Astrocyte (in vitro differentiated cells and primary cell): ENCODE data around the gene PCSK5.

Source experiments
- EZH2 ChIP-seq: IDR thresholded peaks from 2 replicates; pipeline ENCODE4 v1.6.1; 2012; ENCODE audit warnings: mild to moderate bottlenecking, low read length, inconsistent platforms; ENCODE audit not compliant: insufficient read depth
- TF ChIP-seq, protein P1 (sequence below): IDR thresholded peaks from 2 replicates; pipeline ENCODE4 v1.5.1; 2011; ENCODE audit warnings: low read depth, mild to moderate bottlenecking, inconsistent platforms, low read length, moderate library complexity; ENCODE audit not compliant: insufficient read depth

DNA sequence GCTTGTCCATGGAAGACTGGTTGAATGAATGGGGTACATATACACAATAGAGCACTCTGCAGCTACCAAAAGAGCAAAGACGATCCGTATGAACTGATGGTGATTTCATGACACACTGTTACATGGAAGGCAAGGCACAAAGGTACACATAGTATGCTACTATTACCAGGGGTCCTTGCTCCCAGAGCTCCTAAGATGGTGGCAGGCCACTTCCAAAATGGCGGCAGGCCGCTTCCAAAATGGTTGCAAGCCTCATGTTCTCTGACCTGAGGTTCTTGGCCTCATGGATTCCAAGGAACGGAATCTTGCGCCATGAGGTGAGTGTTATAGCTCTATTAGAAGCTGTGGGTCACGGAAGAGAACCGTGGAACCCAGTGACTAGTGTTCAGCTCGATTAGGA lies 356.2 kb downstream of the PCSK5 start:
- TF ChIP-seq, protein P1, sequence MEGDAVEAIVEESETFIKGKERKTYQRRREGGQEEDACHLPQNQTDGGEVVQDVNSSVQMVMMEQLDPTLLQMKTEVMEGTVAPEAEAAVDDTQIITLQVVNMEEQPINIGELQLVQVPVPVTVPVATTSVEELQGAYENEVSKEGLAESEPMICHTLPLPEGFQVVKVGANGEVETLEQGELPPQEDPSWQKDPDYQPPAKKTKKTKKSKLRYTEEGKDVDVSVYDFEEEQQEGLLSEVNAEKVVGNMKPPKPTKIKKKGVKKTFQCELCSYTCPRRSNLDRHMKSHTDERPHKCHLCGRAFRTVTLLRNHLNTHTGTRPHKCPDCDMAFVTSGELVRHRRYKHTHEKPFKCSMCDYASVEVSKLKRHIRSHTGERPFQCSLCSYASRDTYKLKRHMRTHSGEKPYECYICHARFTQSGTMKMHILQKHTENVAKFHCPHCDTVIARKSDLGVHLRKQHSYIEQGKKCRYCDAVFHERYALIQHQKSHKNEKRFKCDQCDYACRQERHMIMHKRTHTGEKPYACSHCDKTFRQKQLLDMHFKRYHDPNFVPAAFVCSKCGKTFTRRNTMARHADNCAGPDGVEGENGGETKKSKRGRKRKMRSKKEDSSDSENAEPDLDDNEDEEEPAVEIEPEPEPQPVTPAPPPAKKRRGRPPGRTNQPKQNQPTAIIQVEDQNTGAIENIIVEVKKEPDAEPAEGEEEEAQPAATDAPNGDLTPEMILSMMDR = no peak
- TF ChIP-seq EZH2 = no peak
